Ectodermal cell (in vitro differentiated cells): Measurements from ENCODE around the gene TBX21.

Experiments
- H3K27ac ChIP-seq: 2 replicates; pipeline ENCODE4 v1.7.0; 2013; ENCODE audit warnings: mild to moderate bottlenecking, low read depth, low read length; ENCODE audit not compliant: insufficient read depth, poor library complexity, severe bottlenecking
- H3K27me3 ChIP-seq: 2 replicates; pipeline ENCODE4 v1.7.0; 2013; ENCODE audit warnings: mild to moderate bottlenecking, low read length; ENCODE audit not compliant: insufficient read depth, control insufficient read depth, poor library complexity, severe bottlenecking
- H3K36me3 ChIP-seq: one replicate; pipeline ENCODE4 v1.7.0; 2013; ENCODE audit warnings: low read length; ENCODE audit not compliant: control insufficient read depth, insufficient read depth
- H3K4me1 ChIP-seq: one replicate; pipeline ENCODE4 v1.7.0; 2013; ENCODE audit warnings: low read length; ENCODE audit not compliant: control insufficient read depth, insufficient read depth
- H3K4me3 ChIP-seq: 2 replicates; pipeline ENCODE4 v1.7.0; 2013; ENCODE audit warnings: low read depth, low read length, control low read depth; ENCODE audit not compliant: insufficient read depth
- H3K9me3 ChIP-seq: 2 replicates; pipeline ENCODE4 v1.7.0; 2013; ENCODE audit warnings: mild to moderate bottlenecking, low read length, moderate library complexity; ENCODE audit not compliant: control insufficient read depth
- WGBS, 2 experiments: methylation state at CpG; one replicate each; pipeline ENCODE4 v1.1.7; 2013; ENCODE audit warnings: missing lambda C conversion rate in 2 of 2; 5-methylcytosine and 5-hydroxymethylcytosine counted together

TBX21 gene

DNA sequence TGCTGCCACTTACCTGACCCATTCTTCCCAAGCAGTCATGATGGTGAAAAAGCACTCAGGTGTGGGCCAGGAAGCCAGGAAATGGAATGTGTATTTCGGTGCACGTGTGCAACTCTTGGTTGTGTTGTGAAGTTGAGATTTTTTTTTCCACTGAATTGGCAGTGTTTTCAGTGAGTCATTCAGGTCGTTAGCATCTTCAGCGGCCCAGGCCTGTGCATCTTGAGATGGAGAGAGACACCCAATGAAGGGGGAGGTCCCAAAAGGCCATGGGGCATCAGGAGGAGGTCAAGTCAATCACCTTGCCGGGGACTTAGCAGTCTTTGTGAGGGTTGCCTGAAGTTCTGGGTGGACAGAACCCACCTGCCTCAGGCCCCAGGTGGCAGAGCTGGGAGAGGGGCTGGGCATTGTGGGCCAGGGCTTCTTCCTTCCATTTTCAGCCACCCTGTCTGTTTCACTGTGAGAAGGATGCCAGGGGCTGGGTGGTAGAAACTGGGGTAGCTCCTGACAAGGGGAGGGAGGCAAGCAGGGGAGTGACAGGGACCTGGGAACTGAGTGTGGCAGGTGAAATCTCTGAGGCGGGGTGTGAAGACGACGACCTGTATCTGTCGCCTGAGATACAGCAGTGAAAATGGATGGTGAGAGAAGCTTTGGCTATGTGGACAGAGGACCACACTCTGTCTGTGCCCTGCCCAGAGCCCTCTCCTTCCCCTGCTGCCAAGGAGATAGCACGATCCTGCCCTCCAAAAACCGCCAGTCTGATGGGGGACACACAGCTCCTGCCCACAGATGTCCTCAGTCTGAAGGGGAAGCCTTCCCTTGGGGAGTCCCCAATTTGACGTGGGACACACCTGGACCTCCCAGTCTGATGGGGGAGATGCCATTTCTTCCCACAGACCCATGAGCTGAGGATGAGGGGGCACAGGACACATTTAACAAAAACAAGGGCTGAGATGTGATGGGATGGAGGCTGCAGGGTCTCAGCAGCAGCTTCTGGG lies 27.2 kb upstream of the TBX21 start:
- Histone ChIP-seq H3K4me3 (no peak overlapping the region), H3K27me3 (peaks cover 23% of the 10 kb centered on the region), H3K27ac (no peak overlapping the region), H3K4me1 (peaks cover 19% of the 10 kb centered on the region), H3K9me3 (no peaks in the 10 kb centered on the region), H3K36me3 (no peaks in the 10 kb centered on the region)
- WGBS, 2 experiments: 89 to 91% methylated on average over 12 of the region's 12 CpGs

DNA sequence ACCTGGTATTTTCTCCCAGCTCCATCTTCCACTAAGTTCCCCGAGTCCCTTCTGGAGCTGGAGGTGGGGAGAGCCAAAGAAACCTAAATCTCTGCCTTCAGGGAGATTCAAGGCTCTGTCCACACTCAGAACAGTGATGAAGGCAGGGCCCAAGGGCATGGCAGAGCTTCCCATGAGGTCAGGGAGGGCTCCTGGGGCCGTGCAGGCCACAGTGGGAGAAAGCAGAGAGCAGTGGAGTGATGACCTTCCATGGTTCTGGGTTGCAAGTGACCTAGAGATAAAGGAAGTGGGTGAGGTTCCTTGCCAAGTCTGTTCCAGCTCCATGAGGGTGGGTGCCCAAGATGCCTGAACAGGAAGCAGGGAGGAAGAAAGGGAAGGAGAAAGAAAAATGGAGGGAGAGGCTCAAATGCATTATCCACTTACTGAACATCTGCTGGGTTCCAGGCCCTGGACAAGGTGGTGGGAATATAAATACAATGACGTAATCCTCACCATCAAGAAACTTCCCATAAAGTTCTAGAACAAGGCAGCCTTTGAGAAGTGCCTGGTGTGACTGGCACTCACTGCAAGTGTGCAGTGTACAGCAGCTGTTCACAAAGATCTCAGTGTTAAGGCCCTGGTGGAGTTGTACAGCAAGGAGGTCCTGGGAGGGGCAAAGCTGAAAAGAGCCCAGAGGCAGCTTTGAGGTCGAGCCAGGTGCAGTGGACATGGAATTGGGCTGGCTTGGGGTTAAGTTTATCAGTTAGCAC lies 25.8 kb upstream of the TBX21 start:
- peaks cover 8% of the 10 kb centered on the region for H3K4me1 ChIP-seq
- whole genome bisulfite sequencing, 2 experiments: 88 to 93% methylated on average over 4 of the region's 4 CpGs

DNA sequence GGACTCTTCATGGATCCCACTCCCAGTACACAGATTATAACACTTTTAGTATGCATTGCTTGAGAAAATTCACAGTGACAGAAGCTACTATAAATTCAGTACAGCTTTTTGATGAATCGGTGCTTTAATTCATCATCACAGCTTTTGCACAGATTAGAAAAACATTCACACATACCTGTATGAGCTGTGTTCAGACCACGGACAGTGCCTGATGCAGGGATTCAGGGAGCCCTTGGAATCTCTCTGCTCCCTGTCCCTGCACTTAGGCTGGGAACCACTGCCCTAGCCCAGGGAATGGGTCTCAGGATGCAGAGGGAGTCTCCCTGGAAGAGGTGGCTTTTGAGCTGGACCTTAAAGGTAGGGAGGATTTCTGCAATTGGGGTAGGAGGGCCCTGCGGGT lies 25.2 kb upstream of the TBX21 start:
- no peak overlapping the region for H3K27ac ChIP-seq
- H3K4me3 ChIP-seq: no peak overlapping the region
- H3K36me3 ChIP-seq: no peaks in the 10 kb centered on the region
- peaks cover 8% of the 10 kb centered on the region for H3K4me1 ChIP-seq
- 70 to 72% methylated on average over 3 of the region's 3 CpGs for WGBS, 2 experiments
- H3K27me3 ChIP-seq: peaks cover 23% of the 10 kb centered on the region
- H3K9me3 ChIP-seq: no peaks in the 10 kb centered on the region

More for the DNA sequence above, 25.8 kb upstream of the TBX21 start:
- peaks cover 23% of the 10 kb centered on the region for H3K27me3 ChIP-seq
- no peak overlapping the region for H3K4me3 ChIP-seq
- H3K36me3 ChIP-seq: no peaks in the 10 kb centered on the region
- no peak overlapping the region for H3K27ac ChIP-seq
- H3K9me3 ChIP-seq: no peaks in the 10 kb centered on the region

DNA sequence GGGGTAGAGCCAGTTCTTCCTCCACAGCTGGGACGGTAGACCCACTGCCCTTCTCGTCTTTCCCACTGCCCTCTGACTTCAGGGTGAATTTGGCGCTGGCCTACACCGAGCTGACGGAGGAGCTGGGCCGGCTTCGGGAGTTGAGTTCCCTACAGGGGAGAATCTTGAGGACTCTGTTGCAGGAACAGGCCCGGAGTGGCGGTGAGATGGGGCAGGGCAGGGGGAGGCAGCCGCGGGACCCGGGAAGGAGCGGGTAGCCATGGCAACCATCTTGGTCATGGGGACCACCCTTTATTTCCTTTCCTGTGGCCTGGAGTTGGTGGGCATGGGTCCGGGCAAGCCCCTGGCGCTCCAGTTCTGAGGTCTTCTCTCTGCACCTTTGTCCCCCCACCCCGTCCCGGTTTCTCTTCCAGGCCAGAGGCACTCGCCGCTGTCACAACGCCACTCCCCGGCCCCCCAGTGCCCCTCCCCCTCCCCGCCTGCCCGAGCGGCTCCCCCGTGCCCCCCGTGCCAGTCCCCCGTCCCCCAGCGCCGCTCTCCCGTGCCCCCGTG lies 24.6 kb upstream of the TBX21 start:
- Histone ChIP-seq H3K36me3 (no peaks in the 10 kb centered on the region), H3K9me3 (no peaks in the 10 kb centered on the region), H3K27me3 (peaks cover 23% of the 10 kb centered on the region), H3K4me1 (peaks cover 8% of the 10 kb centered on the region), H3K27ac (no peak overlapping the region), H3K4me3 (no peak overlapping the region)
- 25% methylated on average over 27 to 31 of the region's 31 CpGs for WGBS, 2 experiments

DNA sequence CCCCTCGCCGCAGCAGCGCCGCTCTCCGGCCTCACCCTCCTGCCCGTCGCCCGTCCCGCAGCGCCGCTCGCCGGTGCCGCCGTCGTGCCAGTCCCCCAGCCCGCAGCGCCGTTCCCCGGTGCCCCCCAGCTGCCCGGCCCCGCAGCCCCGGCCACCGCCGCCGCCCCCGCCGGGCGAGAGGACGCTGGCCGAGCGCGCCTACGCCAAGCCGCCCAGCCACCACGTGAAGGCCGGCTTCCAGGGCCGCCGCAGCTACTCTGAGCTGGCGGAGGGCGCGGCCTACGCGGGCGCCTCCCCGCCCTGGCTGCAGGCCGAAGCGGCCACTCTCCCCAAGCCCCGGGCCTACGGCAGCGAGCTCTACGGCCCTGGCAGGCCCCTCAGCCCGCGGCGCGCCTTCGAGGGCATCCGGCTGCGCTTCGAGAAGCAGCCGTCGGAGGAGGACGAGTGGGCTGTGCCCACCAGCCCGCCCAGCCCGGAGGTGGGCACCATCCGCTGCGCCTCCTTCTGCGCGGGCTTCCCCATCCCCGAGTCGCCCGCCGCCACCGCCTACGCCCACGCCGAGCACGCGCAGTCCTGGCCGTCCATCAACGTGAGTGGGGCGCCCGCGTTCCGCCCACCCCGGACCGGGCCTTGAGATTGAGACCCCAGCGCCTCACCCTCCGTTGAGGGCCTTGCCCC lies 24.0 kb upstream of the TBX21 start:
- Histone ChIP-seq H3K4me1 (peaks cover 8% of the 10 kb centered on the region), H3K4me3 (no peak overlapping the region), H3K9me3 (no peaks in the 10 kb centered on the region), H3K27me3 (peaks cover 23% of the 10 kb centered on the region), H3K27ac (no peak overlapping the region), H3K36me3 (no peaks in the 10 kb centered on the region)
- 42 to 43% methylated on average over 89 of the region's 89 CpGs for WGBS, 2 experiments

DNA sequence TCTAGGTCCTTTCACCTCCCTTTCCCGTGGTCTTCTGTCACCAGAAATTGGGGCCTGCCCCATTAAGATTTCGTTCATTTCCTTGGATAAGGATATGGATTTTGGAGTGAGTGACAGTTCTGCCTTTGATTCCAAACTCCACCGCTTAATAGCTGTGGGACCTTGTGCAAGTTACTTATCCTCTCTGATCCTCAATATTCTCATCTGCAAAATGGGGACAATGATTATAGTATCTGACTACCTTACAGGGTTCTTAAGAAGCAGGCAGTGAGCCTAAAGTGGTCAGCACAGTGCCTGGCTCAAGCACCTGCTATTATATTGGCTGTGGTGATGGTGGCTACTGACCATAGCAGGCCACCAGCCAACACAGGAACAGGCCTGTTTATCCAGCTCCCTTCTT lies 23.4 kb upstream of the TBX21 start:
- Histone ChIP-seq H3K9me3 (no peaks in the 10 kb centered on the region), H3K4me3 (no peak overlapping the region), H3K27me3 (peaks cover 26% of the 10 kb centered on the region), H3K27ac (no peak overlapping the region), H3K4me1 (peaks cover 8% of the 10 kb centered on the region), H3K36me3 (no peaks in the 10 kb centered on the region)
- 97 to 100% methylated on average over 3 of the region's 3 CpGs for whole genome bisulfite sequencing, 2 experiments

DNA sequence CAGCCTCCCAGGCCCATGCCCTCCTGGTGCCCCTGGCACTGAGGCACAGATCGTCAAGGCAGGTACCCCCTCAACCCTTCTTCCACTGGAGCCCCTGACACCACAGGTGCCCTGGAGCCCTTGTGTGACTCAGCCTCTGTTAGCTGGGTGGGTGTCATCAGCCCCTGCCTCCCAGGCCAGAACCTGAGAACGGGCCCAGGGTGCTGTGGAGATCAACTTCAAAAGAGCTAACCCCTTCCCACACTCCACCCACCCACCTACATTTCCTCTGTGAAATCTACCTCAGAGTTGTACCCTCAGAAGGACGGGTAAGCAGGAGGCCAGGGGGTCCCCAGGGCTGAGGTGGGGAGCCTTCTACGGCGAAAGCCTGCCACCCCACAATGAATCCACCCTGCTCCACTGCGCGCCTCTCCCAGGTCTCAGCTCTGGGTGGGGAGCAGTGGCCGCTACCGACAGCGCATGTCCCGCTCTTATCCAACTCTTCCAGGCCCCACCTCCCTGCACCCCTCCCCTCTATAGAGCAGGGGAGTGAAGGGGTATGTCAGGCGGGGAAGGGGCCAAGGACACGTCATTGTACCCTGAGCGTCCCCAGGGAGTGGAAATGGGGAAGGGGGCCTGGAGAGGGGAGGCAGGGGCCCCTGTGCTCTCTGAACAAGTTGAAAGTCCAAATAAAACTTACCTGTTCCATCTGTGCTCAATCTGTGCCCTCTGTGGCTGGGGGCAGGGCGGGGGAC lies 21.5 kb upstream of the TBX21 start:
- H3K27me3 ChIP-seq: peaks cover 26% of the 10 kb centered on the region
- WGBS, 2 experiments: 92 to 93% methylated on average over 14 to 15 of the region's 15 CpGs
- no peaks in the 10 kb centered on the region for H3K36me3 ChIP-seq
- H3K9me3 ChIP-seq: no peaks in the 10 kb centered on the region
- peaks cover 8% of the 10 kb centered on the region for H3K4me1 ChIP-seq
- no peak overlapping the region for H3K27ac ChIP-seq
- H3K4me3 ChIP-seq: no peak overlapping the region

DNA sequence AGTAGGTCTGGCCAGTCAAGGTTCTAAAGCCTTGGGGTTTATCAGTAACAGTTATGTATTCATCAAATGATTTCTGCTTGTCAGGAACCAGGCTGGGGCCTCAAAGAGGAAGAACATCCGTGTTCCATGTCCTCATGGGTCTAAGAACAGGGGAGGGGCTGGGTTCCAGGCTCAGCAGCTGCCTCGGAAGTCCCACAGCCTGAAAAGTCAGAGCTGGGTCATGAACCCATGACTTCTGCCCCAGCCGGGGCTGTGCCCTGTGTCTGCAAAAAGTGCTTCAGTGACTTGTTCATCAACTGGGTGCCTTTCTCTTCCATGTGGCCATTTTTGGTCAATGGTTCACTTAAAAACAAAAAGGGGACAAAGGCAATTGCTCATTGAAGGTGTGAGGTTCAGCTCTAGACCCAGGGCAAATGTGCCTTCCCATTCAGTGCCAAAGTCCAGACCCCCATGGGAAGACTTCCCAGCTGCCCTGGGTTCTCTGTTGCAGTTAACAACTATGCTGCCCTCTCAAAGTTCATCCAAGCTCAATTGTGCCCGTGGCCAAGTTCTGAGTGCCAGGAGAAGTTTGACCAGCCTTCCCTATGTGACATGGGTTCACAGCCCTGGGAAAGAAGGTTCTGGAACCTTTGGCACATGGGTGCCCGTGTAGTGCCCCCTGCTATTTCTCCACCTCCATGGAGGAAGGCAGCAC lies 20.6 kb upstream of the TBX21 start:
- Histone ChIP-seq H3K4me1 (peaks cover 8% of the 10 kb centered on the region), H3K9me3 (no peaks in the 10 kb centered on the region), H3K27ac (no peak overlapping the region), H3K36me3 (no peaks in the 10 kb centered on the region), H3K4me3 (no peak overlapping the region), H3K27me3 (peaks cover 24% of the 10 kb centered on the region)
- WGBS, 2 experiments: 89 to 91% methylated on average over 5 of the region's 5 CpGs
